ENCODE data around the gene DDX31.

DDX31 gene

GRCh38 chr9:132578367-132578932 is 91.3 kb downstream of the DDX31 start:
- no peak for TF ChIP-seq GATA2 (IDR thresholded peaks at IDR 0.05; ENCODE audit: low read depth, low read length)
- no peak for TF ChIP-seq GATA3 (IDR thresholded peaks at IDR 0.05; ENCODE audit: low read depth, low read length)

DNA sequence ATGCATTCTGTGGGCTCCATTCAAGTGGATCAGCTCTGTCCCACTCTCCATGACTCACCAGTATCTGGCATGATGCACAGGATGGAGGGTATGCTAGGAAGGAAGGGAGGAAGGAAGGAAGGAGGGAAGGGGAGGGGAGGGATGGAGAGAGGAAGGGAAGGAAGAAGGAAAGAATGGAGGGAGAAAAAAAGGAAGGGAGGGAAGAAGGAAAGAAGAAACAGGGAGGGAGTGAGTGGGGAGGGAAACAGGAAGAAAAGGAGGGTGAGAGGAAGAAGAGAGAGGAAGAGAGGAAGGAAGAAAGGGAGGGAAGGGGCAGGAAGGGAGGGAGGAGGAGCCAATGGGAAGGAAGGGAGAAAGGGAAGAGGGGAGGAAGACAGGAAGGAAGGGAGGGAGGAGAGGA is 92.7 kb downstream of the DDX31 start:
- TF ChIP-seq GATA3 (IDR thresholded peaks at IDR 0.05; ENCODE audit: low read depth, low read length), result no peak
- TF ChIP-seq GATA2 (IDR thresholded peaks at IDR 0.05; ENCODE audit: low read depth, low read length), result no peak

DNA sequence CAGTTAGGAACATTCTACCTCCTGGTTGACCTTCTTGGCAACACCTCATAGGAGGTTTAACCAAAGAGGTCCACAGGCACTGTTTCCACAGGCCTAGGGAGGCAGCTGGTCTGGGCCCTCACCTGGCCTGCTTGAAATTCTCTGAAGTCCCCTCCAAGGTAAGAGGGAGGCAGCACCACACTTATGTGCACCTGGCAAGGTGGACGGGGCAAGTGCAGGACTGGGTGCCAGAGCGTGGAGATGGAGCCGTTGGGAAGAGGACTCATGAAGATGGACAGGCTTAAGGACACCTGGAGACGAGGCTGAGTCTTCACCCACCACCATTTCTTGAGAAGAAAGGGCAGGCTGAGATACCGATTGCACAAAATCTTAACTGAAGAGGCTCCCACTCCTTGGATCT is 94.0 kb downstream of the DDX31 start:
- TF ChIP-seq GATA2 (IDR thresholded peaks at IDR 0.05; ENCODE audit: low read depth, low read length) (no peak), GATA3 (IDR thresholded peaks at IDR 0.05; ENCODE audit: low read depth, low read length) (no peak)

- no peak for TF ChIP-seq GATA2 (IDR thresholded peaks at IDR 0.05; ENCODE audit: low read depth, low read length)
- TF ChIP-seq GATA3 (IDR thresholded peaks at IDR 0.05; ENCODE audit: low read depth, low read length), result no peak
Observed at GRCh38 chr9:132575005-132575609, 94.7 kb downstream of the DDX31 start.

GRCh38 chr9:132572921-132573320 is 96.9 kb downstream of the DDX31 start:
- no peak for TF ChIP-seq GATA3 (IDR thresholded peaks at IDR 0.05; ENCODE audit: low read depth, low read length)
- no peak for TF ChIP-seq GATA2 (IDR thresholded peaks at IDR 0.05; ENCODE audit: low read depth, low read length)

DNA sequence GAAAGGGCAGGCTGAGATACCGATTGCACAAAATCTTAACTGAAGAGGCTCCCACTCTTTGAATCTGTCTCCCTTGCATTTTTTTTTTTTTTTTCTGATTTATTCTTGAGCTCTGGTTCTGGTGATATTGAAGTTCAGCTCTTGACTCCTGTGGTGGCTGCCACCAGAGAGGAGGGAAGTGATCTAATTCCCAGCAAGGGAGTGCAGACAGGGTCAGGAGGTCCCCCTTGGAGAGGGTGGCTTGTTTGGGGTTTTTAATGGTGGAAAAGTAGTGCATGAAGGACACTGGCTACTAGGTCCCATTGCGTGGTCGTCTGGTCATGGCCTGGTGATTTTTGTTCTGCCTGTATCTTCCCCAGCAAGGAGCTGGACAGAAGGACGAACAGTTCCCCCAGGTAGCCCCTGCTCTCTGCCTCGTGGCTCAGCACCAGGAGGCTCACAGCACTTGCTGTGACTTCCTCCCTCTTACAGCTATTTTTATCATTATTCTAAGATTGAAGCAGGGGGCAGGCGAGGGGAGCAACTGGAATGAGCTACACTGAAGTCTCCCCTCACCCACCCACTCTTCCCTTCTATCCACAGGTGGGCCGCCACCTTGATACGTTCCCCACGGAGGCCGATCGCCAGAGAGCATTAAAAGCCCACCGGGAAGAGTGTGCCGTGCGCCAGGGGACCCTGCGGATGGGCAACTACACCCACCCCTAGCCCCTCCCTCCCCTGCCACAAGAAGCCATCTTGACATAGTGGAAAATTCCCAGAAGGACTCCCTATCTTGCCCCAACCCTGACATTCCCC is 97.8 kb downstream of the DDX31 start:
- no peak for TF ChIP-seq GATA2 (IDR thresholded peaks at IDR 0.05; ENCODE audit: low read depth, low read length)
- TF ChIP-seq GATA3 (IDR thresholded peaks at IDR 0.05; ENCODE audit: low read depth, low read length), result no peak

GRCh38 chr9:132564526-132564925 is 105.3 kb downstream of the DDX31 start:
- TF ChIP-seq GATA2 (IDR thresholded peaks at IDR 0.05; ENCODE audit: low read depth, low read length) (no peak), GATA3 (IDR thresholded peaks at IDR 0.05; ENCODE audit: low read depth, low read length) (no peak)

GRCh38 chr9:132562306-132562573 is 107.5 kb downstream of the DDX31 start:
- TF ChIP-seq GATA3 (IDR thresholded peaks at IDR 0.05; ENCODE audit: low read depth, low read length), result no peak
- no peak for TF ChIP-seq GATA2 (IDR thresholded peaks at IDR 0.05; ENCODE audit: low read depth, low read length)

- TF ChIP-seq GATA3 (IDR thresholded peaks at IDR 0.05; ENCODE audit: low read depth, low read length) (no peak), GATA2 (IDR thresholded peaks at IDR 0.05; ENCODE audit: low read depth, low read length) (no peak)
Observed at GRCh38 chr9:132560616-132561202, 109.1 kb downstream of the DDX31 start.

DNA sequence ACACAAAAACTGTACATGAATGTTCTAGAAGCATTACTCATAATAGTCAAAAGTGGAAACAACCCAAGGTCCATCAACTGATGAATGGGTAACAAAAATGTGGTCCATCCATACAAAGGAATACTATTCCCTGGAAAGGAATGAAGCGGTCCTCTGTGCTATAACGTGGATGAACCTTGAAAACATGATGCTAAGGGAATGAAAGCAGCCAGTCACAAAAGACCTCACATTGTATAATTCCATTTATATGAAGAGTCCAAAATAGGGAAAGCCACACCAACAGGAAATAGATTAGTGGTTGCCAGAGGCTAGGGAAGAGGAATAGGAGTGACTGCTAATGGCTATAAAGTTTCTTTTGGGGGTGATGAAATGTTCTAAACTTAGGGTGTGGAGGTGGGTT is 110.1 kb downstream of the DDX31 start:
- TF ChIP-seq GATA2 (IDR thresholded peaks at IDR 0.05; ENCODE audit: low read depth, low read length) (no peak), GATA3 (IDR thresholded peaks at IDR 0.05; ENCODE audit: low read depth, low read length) (no peak)

- TF ChIP-seq GATA2 (IDR thresholded peaks at IDR 0.05; ENCODE audit: low read depth, low read length), result no peak
- TF ChIP-seq GATA3 (IDR thresholded peaks at IDR 0.05; ENCODE audit: low read depth, low read length), result no peak
Observed at GRCh38 chr9:132557159-132557558, 112.6 kb downstream of the DDX31 start.

DNA sequence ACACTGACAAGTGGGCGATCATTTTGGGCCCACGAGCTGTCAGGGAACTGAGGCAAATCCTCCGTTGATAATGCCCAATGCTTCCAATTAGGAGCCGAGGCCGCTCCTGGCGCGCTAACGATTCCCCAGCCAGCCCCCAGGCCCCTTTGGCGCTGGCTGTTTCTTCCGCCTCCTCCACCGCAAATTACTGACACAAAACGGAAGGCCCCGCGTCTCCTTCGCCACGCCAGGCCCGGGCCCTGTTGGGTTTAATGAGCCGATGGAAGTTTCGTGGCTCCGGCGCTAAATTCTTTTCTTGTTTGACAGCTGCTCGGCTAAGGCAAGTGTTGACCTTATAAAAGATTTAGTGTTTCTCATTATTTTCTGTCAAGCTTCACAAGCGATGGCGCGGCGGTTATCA is 113.1 kb downstream of the DDX31 start:
- TF ChIP-seq GATA2 (IDR thresholded peaks at IDR 0.05; ENCODE audit: low read depth, low read length), result no peak
- no peak for TF ChIP-seq GATA3 (IDR thresholded peaks at IDR 0.05; ENCODE audit: low read depth, low read length)

GRCh38 chr9:132556235-132556634 is 113.5 kb downstream of the DDX31 start:
- no peak for TF ChIP-seq GATA2 (IDR thresholded peaks at IDR 0.05; ENCODE audit: low read depth, low read length)
- no peak for TF ChIP-seq GATA3 (IDR thresholded peaks at IDR 0.05; ENCODE audit: low read depth, low read length)

GRCh38 chr9:132555528-132555927 is 114.3 kb downstream of the DDX31 start:
- TF ChIP-seq GATA3 (IDR thresholded peaks at IDR 0.05; ENCODE audit: low read depth, low read length) (no peak), GATA2 (IDR thresholded peaks at IDR 0.05; ENCODE audit: low read depth, low read length) (no peak)

DNA sequence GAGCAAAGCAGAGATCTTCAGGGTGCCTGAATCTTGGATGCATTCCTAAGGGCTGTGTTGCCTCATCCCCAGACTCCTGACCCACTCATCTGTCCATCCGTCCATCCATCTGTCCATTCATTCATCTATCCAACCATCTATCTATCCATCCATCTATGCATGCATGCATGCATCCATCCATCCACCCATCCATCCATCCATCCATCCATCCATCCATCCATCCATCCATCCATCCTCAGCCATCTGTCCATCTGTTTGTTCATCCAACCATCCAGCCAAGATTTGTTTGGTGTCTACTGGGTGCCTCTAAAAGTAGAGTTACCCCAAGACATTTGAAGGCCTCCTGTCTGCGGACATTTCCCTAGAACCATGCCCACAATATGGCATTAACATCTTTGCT is 115.0 kb downstream of the DDX31 start:
- no peak for TF ChIP-seq GATA3 (IDR thresholded peaks at IDR 0.05; ENCODE audit: low read depth, low read length)
- no peak for TF ChIP-seq GATA2 (IDR thresholded peaks at IDR 0.05; ENCODE audit: low read depth, low read length)
